ENCODE results near the gene FOSL2. TPM values are rescaled to one million over a fixed set of nuclear protein-coding genes. Genes with fewer than 3 reads are reported as not detected.

The FOSL2 gene
- total RNA-seq, 1 donor from 2014 or later, result 80.6 TPM

DNA sequence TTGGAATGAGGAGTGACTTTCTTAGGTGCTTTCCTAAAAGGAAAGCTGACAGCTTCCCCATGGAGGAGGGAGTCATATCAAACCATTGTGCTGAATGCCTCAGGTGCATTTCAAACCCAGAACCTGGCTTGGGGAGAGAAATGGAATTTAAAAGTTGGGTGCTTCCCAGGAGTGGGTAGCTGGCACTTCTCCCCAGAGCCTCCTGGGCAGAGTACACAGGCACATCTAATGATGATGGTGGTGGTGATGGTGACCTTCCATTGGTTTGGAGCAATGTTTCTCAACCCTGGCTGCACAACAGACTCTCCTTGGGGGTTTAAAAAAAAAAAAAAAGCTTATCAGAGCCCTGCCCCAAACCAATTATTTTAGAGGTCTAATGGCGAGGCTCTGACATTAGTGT is 8.3 kb downstream of the FOSL2 start:
- intact Hi-C loops (cut with micrococcal nuclease), result no loop called here
- H3K4me3 Mint-ChIP-seq, result no peak overlapping the region
- DNase-seq, result no peak
- no peaks in the 10 kb centered on the region for H3K9me3 Mint-ChIP-seq
- H3K27me3 Mint-ChIP-seq, result no peaks in the 10 kb centered on the region
- H3K4me1 Mint-ChIP-seq, result peaks cover 66% of the 10 kb centered on the region
- H3K27ac Mint-ChIP-seq, result no peak overlapping the region
- peaks cover 66% of the 10 kb centered on the region for H3K36me3 Mint-ChIP-seq (ENCODE audit: low read depth)

- peaks cover 71% of the 10 kb centered on the region for H3K4me1 Mint-ChIP-seq
- H3K36me3 Mint-ChIP-seq (ENCODE audit: low read depth), result peaks cover 70% of the 10 kb centered on the region
- intact Hi-C loops (cut with micrococcal nuclease), result no loop called here
- no peaks in the 10 kb centered on the region for H3K9me3 Mint-ChIP-seq
- no peak overlapping the region for H3K4me3 Mint-ChIP-seq
- no peaks in the 10 kb centered on the region for H3K27me3 Mint-ChIP-seq
- DNase-seq, result no peak
- H3K27ac Mint-ChIP-seq, result no peak overlapping the region
Measured at GRCh38 chr2:28401411-28401810, 8.8 kb downstream of the FOSL2 start.

DNA sequence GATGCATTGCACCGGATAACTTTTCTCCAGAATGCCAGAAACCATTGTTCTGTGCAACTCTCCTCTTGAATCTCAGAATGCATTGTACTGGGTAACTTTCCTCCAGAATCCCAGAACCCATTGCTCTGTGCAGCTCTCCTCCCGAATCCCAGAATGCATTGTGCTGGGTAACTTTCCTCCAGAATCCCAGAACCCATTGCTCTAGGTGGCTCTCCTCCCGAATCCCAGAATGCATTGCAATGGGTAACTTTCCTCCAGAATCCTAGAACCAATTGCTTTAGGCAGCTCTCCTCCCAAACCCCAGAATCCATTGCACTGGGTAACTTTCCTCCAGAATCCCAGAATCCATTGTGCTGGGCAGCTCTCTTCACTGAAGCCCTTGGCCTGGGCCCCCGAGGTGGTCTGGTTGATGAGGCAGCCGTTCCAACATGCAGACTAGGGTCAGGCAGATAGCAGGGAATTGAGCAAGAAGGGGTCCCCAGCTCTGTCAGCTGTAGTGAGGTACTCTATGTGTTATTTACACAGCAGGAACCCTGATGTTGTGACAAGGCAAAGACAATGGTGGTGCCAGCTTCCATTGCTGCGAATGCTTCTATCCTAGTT is 9.4 kb downstream of the FOSL2 start:
- no peak for DNase-seq
- intact Hi-C loops (cut with micrococcal nuclease), result no loop called here
- no peak overlapping the region for H3K27ac Mint-ChIP-seq
- H3K9me3 Mint-ChIP-seq, result no peaks in the 10 kb centered on the region
- peak overlapping the region; percentile 8 for H3K4me3 Mint-ChIP-seq
- H3K36me3 Mint-ChIP-seq (ENCODE audit: low read depth), result peaks cover 74% of the 10 kb centered on the region
- H3K4me1 Mint-ChIP-seq, result peaks cover 75% of the 10 kb centered on the region
- no peaks in the 10 kb centered on the region for H3K27me3 Mint-ChIP-seq

GRCh38 chr2:28403370-28403956 is 10.8 kb downstream of the FOSL2 start:
- H3K27ac Mint-ChIP-seq, result no peak overlapping the region
- H3K36me3 Mint-ChIP-seq (ENCODE audit: low read depth), result peaks cover 74% of the 10 kb centered on the region

DNA sequence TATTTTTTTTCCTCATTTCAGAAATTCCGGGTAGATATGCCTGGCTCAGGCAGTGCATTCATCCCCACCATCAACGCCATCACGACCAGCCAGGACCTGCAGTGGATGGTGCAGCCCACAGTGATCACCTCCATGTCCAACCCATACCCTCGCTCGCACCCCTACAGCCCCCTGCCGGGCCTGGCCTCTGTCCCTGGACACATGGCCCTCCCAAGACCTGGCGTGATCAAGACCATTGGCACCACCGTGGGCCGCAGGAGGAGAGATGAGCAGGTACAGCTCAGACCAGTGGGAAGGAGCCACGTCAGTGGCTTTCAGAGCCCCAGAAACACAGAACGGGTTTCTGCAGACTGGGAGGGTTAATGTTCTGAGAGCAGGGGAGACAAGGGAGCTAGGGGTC is 11.4 kb downstream of the FOSL2 start:
- Mint-ChIP-seq H3K36me3 (ENCODE audit: low read depth) (peaks cover 75% of the 10 kb centered on the region), H3K27me3 (no peaks in the 10 kb centered on the region), H3K4me3 (no peak overlapping the region), H3K9me3 (no peaks in the 10 kb centered on the region), H3K4me1 (peaks cover 76% of the 10 kb centered on the region), H3K27ac (no peak overlapping the region)
- no peak for DNase-seq
- intact Hi-C loops (cut with micrococcal nuclease), result no loop called here

More at GRCh38 chr2:28403370-28403956, 10.8 kb downstream of the FOSL2 start:
- H3K4me3 Mint-ChIP-seq, result no peak overlapping the region
- no peaks in the 10 kb centered on the region for H3K9me3 Mint-ChIP-seq
- H3K4me1 Mint-ChIP-seq, result peaks cover 76% of the 10 kb centered on the region
- DNase-seq, result no peak
- intact Hi-C loops (cut with micrococcal nuclease), result no loop called here
- H3K27me3 Mint-ChIP-seq, result no peaks in the 10 kb centered on the region

DNA sequence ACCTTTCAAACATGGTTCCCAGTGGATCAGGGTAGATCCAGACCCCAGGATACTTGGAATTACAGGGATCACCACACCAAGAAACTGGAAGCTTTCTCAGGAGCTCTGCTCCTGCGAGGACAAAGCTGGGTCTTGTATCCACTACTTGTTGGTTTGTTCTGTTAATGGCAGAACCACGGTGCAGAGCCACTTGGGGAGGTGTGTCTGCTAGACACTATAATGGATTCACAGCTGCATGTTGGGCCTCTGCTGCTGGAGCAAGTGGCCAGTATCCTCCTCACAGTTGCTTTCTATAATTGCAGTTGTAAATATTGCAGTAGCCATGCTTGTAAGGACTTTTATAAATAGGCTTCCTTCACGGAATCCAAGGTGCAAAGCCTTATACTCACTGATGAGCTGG is 12.9 kb downstream of the FOSL2 start:
- Mint-ChIP-seq H3K9me3 (no peaks in the 10 kb centered on the region), H3K4me1 (peaks cover 79% of the 10 kb centered on the region), H3K27me3 (no peaks in the 10 kb centered on the region), H3K27ac (no peak overlapping the region), H3K36me3 (ENCODE audit: low read depth) (peaks cover 78% of the 10 kb centered on the region), H3K4me3 (no peak overlapping the region)
- no peak for DNase-seq
- intact Hi-C loops (cut with micrococcal nuclease), result no loop called here

DNA sequence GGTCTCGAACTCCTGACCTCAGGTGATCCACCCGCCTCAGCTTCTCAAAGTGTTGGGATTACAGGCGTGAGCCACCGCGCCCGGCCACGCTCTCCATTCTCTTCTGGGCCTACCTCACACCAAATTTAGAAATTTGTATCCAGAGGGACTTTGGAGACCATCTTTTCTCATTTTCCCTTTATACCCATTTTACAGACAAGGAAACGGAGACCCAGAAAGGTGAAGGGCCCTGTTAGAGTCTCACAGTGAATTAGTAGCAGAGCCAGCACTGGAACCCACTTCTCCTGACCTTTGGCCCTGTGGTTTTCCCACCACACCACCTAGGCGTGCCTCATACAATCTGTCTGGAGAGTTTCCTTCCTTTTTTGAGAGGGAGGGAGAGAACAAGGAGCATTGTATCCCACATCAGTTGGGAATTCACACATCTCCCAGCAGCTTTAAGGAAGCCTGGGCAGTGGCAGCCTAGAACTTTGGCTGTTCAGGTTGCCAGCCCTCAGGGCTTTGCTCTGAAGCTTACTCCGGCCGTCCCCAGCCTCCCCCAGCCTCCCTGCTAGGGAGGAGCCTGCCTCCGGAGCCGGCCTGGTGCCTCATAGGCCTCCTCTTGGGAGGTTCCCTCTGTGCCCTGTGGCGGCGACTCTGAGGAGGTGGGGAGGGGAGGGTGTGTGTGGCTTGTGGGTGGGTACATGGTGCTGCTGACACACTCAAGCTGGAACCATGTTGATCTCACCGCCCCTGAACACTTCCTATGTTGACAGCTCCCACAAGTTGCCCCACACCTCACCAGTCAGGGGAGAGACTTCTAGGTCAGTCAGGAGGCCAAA is 13.8 kb downstream of the FOSL2 start:
- Mint-ChIP-seq H3K9me3 (no peaks in the 10 kb centered on the region), H3K27me3 (no peaks in the 10 kb centered on the region), H3K36me3 (ENCODE audit: low read depth) (peaks cover 85% of the 10 kb centered on the region), H3K4me3 (peak overlapping the region; percentile 30), H3K4me1 (peaks cover 84% of the 10 kb centered on the region), H3K27ac (peak overlapping the region; percentile 87)
- DNase-seq, result peak; percentile 78
- intact Hi-C loops (cut with micrococcal nuclease), result no loop called here

DNA sequence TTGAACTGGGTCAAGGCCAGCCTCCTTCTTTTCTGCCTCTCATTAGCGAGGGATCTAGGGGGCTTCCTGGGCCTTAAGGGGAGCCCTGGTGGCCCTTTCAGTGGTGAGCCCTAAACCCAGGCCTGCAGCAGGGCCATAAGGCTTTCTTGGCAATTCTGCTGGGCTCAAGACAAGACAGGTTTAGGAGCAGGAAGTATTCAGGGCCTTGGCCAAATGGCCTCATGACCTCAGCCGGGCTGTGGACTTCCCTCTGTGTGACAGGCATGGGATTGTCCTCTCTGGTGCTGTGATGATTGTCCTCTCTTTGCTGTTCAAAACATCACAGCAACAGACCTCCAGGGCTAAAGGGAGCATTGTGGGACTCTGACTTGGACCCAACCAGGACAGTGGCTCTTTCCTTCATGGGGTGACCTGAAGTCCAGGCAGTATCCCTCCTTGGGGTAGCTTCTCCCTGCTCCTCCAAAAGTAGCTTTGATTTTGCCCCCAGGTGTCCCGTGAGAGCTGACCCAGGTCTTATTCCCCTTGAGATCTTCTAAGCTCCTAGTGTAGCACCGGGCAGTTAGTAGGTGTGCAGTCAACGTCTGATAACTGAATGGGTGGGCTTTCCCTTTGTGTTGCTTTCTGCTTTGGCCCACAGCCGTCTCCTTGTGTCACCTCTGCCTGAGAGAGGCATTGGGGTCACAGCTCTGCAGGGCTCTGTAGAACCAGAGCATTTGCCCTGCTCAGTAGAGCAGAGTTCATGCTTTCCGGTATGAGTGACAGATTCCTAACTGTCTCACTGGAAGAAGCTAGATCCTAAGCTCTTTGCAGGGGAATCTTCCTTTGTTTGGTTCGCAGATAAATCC is 14.7 kb downstream of the FOSL2 start:
- peak overlapping the region; percentile 30 for H3K4me3 Mint-ChIP-seq
- intact Hi-C loops (cut with micrococcal nuclease), result no loop called here

GRCh38 chr2:28407976-28408690 is 15.5 kb downstream of the FOSL2 start:
- intact Hi-C loops (cut with micrococcal nuclease), result no loop called here
- Mint-ChIP-seq H3K27ac (peak overlapping the region; percentile 95), H3K4me1 (peaks cover 78% of the 10 kb centered on the region), H3K9me3 (no peaks in the 10 kb centered on the region), H3K27me3 (no peaks in the 10 kb centered on the region), H3K4me3 (peak overlapping the region; percentile 75), H3K36me3 (ENCODE audit: low read depth) (peaks cover 88% of the 10 kb centered on the region)
- no peak for DNase-seq

More for the DNA sequence above, 14.7 kb downstream of the FOSL2 start:
- peaks cover 84% of the 10 kb centered on the region for H3K36me3 Mint-ChIP-seq (ENCODE audit: low read depth)
- H3K9me3 Mint-ChIP-seq, result no peaks in the 10 kb centered on the region
- peaks cover 80% of the 10 kb centered on the region for H3K4me1 Mint-ChIP-seq
- DNase-seq, result no peak
- H3K27me3 Mint-ChIP-seq, result no peaks in the 10 kb centered on the region
- peak overlapping the region; percentile 87 for H3K27ac Mint-ChIP-seq

DNA sequence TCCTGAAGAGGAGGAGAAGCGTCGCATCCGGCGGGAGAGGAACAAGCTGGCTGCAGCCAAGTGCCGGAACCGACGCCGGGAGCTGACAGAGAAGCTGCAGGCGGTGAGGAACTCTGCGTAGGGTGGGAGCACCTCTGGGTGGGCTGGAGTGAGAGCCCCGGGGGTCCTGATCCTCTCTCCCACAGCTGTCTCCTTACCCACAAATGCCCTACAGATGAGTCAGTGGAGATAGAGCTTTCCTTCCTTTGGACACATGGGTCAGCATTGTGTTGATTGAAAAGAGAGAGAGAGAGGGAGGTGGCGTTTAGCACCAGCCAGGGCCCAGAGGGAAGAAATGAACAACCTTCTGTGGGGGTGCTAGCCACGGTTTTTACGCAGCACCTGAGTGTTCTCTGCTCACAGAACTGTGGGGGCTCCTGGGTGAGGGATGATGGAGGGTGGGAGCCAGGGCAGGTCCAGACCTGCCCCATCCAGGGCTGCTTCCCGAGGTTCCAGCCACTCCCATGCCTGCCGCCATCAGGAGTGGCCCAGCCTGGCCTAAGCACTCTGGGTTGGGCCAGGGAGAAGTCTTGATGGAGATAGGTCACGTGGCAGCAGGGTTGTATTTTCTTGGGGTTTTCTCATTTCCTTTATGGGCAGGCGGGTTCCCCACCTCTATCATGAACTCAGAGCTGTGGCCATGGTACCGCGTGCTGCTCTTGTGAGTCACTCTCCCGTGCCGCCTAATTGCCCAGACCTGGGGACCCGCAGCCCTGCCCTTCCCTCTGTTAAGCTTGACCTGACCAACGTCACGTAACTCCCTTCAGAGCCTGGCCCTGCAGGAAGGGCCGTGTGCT is 16.3 kb downstream of the FOSL2 start:
- Mint-ChIP-seq H3K4me3 (peak overlapping the region; percentile 75), H3K4me1 (peaks cover 73% of the 10 kb centered on the region), H3K27ac (peak overlapping the region; percentile 95), H3K36me3 (ENCODE audit: low read depth) (peaks cover 88% of the 10 kb centered on the region), H3K27me3 (no peaks in the 10 kb centered on the region), H3K9me3 (no peaks in the 10 kb centered on the region)
- DNase-seq, result peak; percentile 90
- intact Hi-C loops (cut with micrococcal nuclease), result no loop called here

DNA sequence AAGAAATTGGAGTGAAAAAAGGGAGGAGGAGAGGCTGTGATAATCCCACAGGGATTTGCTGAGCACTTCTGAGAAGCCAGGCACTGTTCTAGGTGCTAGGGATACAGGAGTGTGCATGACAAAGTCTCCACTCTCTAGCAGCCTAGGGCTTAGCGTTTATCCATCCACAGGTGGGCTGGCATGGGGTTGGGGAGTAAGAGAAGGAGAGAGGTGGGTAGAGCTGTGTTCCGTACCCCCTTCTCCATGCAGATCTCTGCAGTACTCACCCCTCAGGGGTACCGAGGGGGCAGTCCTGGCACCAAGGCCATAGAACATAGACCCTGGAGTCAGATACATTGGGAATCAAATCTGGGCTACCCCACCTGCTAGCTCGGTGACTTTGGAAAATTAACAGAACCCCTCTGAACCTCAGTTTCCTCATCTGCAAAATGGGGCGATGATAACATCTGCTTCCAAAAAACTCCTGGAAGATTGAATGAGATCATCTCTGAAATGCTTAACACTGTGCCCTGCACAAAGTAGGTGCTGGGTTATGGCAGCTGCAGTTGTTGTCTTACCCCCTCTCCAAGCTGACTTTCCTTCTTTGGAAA is 18.6 kb downstream of the FOSL2 start:
- H3K36me3 Mint-ChIP-seq (ENCODE audit: low read depth), result peaks cover 86% of the 10 kb centered on the region
- peak overlapping the region; percentile 75 for H3K4me3 Mint-ChIP-seq
- no peaks in the 10 kb centered on the region for H3K27me3 Mint-ChIP-seq
- H3K27ac Mint-ChIP-seq, result peak overlapping the region; percentile 95
- no peak for DNase-seq
- peaks cover 65% of the 10 kb centered on the region for H3K4me1 Mint-ChIP-seq
- intact Hi-C loops (cut with micrococcal nuclease), result loop anchor here (2.0 to 5.0 kb wide), 2 partner anchors 14 to 659 kb away; no protein-coding TSS in a partner anchor
- H3K9me3 Mint-ChIP-seq, result no peaks in the 10 kb centered on the region

- no peak for DNase-seq
- Mint-ChIP-seq H3K4me3 (no peak overlapping the region), H3K27me3 (no peaks in the 10 kb centered on the region), H3K4me1 (peaks cover 58% of the 10 kb centered on the region), H3K27ac (peak overlapping the region; percentile 41), H3K9me3 (no peaks in the 10 kb centered on the region), H3K36me3 (ENCODE audit: low read depth) (peaks cover 84% of the 10 kb centered on the region)
- intact Hi-C loops (cut with micrococcal nuclease), result loop anchor here (2.0 to 5.0 kb wide), 2 partner anchors 13 to 660 kb away; no protein-coding TSS in a partner anchor
Measured at GRCh38 chr2:28411956-28412609, 19.4 kb downstream of the FOSL2 start.
